ENCODE data around the gene KLK11. TPM values are rescaled to one million over a fixed set of nuclear protein-coding genes. Genes with fewer than 3 reads are reported as not detected.

KLK11 gene
- total RNA-seq, 1 experiment from 2014 or later, result not detected

DNA sequence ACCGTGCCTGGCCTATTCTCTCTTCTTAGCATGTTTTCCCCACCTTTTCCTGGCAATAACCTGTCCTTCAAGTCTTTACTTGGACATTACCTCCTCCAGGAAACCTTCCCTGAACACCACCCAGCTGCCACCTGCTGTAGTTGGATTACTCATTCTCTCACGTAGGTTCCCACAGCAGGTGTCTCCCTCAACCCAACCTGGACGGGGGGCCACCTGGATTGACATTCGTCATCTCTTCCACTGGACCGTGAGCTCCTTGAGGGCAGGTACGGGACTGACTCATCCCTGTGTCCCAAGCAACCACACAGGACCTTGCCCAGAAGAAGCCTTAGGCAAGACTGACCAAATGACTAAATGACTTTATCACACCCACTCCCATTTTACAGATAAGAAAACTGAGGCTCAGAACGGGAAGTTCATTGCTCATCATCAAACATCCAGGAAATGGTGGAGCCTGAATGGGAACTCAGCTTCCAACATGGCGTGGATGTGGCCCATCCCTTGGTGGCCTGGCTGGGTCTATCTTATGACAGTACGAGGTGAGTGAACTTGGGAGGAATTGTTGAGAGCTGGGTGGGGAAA lies 53.5 kb downstream of the KLK11 start:
- no peak for DNase-seq (ENCODE audit: low read depth)

Other genes starting within 250 kb of the KLK11 start
- gene ACP4, start 236.2 kb downstream of the KLK11 start, total RNA-seq (2014; rRNA removed; shearing (Covaris generic)), result not detected in 2 replicates
- not detected in 2 replicates for gene KLK1, start 202.8 kb downstream of the KLK11 start, total RNA-seq (2014; rRNA removed; shearing (Covaris generic))
- 1.0 TPM in 1 of 2 replicates, not detected in the other for gene KLK15, start 193.0 kb downstream of the KLK11 start, total RNA-seq (2014; rRNA removed; shearing (Covaris generic))
- gene KLK3, start 171.7 kb downstream of the KLK11 start, total RNA-seq (2014; rRNA removed; shearing (Covaris generic)), result not detected in 2 replicates
- 0.06 and 0.48 TPM in 2 replicates for gene KLK2, start 153.2 kb downstream of the KLK11 start, total RNA-seq (2014; rRNA removed; shearing (Covaris generic))
- not detected in 2 replicates for gene KLK4, start 115.2 kb downstream of the KLK11 start, total RNA-seq (2014; rRNA removed; shearing (Covaris generic))
- gene KLK5, start 73.6 kb downstream of the KLK11 start, total RNA-seq (2014; rRNA removed; shearing (Covaris generic)), result not detected in 2 replicates
- not detected in 2 replicates for gene KLK6, start 57.0 kb downstream of the KLK11 start, total RNA-seq (2014; rRNA removed; shearing (Covaris generic))
- not detected in 2 replicates for gene KLK7, start 42.7 kb downstream of the KLK11 start, total RNA-seq (2014; rRNA removed; shearing (Covaris generic))
- gene KLK8, start 25.0 kb downstream of the KLK11 start, total RNA-seq (2014; rRNA removed; shearing (Covaris generic)), result not detected in 2 replicates
- gene KLK10, start 6.9 kb downstream of the KLK11 start, total RNA-seq (2014; rRNA removed; shearing (Covaris generic)), result 0.63 TPM in 1 of 2 replicates, not detected in the other
- gene KLK12, start 8.4 kb upstream of the KLK11 start, total RNA-seq (2014; rRNA removed; shearing (Covaris generic)), result not detected in 2 replicates
- gene KLK13, start 38.5 kb upstream of the KLK11 start, total RNA-seq (2014; rRNA removed; shearing (Covaris generic)), result not detected in 2 replicates
- gene KLK14, start 56.3 kb upstream of the KLK11 start, total RNA-seq (2014; rRNA removed; shearing (Covaris generic)), result not detected in 2 replicates
- 19.5 and 32.4 TPM in 2 replicates for gene CTU1, start 81.8 kb upstream of the KLK11 start, total RNA-seq (2014; rRNA removed; shearing (Covaris generic))
- gene SIGLEC9, start 98.3 kb upstream of the KLK11 start, total RNA-seq (2014; rRNA removed; shearing (Covaris generic)), result not detected in 2 replicates
- gene SIGLEC7, start 115.7 kb upstream of the KLK11 start, total RNA-seq (2014; rRNA removed; shearing (Covaris generic)), result not detected in 2 replicates
- 21.8 and 22.4 TPM in 2 replicates for gene CD33, start 198.5 kb upstream of the KLK11 start, total RNA-seq (2014; rRNA removed; shearing (Covaris generic))
- gene SIGLECL1, start 224.5 kb upstream of the KLK11 start, total RNA-seq (2014; rRNA removed; shearing (Covaris generic)), result 0.06 TPM in 1 of 2 replicates, not detected in the other

Data from Daoy (cell line).